ENCODE results near the gene SRPX2.

The SRPX2 gene

DNA sequence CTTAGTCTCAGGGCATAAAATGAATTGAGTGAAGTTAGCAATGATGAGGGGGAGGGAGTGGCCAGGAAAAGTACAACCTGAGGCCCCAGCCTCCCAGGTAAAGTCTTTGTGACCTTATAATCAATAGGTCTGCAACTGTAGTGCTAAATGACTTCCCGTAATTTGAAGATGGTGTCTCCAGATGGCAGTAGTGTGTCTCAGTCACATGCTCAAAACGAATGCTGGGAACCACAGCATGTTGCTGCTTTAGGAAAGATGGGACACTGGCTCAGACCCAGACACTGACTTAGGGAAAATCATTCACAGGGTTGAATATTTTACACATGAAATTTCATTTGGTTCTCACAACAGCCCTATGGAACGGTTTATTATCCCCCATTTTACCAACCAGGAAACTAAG is 10.3 kb downstream of the SRPX2 start:
- Mint-ChIP-seq H3K9me3 (peaks cover 49% of the 10 kb centered on the region), H3K27me3 (ENCODE audit: low read depth, poor library complexity) (no peaks in the 10 kb centered on the region), H3K27ac (no peak overlapping the region), H3K4me1 (peaks cover 27% of the 10 kb centered on the region), H3K36me3 (ENCODE audit: low read depth) (no peaks in the 10 kb centered on the region), H3K4me3 (no peak overlapping the region)
- no peak for DNase-seq
- TF ChIP-seq, protein P1, sequence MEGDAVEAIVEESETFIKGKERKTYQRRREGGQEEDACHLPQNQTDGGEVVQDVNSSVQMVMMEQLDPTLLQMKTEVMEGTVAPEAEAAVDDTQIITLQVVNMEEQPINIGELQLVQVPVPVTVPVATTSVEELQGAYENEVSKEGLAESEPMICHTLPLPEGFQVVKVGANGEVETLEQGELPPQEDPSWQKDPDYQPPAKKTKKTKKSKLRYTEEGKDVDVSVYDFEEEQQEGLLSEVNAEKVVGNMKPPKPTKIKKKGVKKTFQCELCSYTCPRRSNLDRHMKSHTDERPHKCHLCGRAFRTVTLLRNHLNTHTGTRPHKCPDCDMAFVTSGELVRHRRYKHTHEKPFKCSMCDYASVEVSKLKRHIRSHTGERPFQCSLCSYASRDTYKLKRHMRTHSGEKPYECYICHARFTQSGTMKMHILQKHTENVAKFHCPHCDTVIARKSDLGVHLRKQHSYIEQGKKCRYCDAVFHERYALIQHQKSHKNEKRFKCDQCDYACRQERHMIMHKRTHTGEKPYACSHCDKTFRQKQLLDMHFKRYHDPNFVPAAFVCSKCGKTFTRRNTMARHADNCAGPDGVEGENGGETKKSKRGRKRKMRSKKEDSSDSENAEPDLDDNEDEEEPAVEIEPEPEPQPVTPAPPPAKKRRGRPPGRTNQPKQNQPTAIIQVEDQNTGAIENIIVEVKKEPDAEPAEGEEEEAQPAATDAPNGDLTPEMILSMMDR (IDR thresholded peaks at IDR 0.05), result no peak

- DNase-seq, result no peak
- Mint-ChIP-seq H3K4me3 (no peak overlapping the region), H3K27ac (no peak overlapping the region), H3K27me3 (ENCODE audit: low read depth, poor library complexity) (no peaks in the 10 kb centered on the region), H3K36me3 (ENCODE audit: low read depth) (no peaks in the 10 kb centered on the region), H3K4me1 (peaks cover 21% of the 10 kb centered on the region), H3K9me3 (peaks cover 48% of the 10 kb centered on the region)
- TF ChIP-seq, protein P1 (IDR thresholded peaks at IDR 0.05), result no peak
Measured at GRCh38 chrX:100658941-100659381, 15.0 kb downstream of the SRPX2 start.

DNA sequence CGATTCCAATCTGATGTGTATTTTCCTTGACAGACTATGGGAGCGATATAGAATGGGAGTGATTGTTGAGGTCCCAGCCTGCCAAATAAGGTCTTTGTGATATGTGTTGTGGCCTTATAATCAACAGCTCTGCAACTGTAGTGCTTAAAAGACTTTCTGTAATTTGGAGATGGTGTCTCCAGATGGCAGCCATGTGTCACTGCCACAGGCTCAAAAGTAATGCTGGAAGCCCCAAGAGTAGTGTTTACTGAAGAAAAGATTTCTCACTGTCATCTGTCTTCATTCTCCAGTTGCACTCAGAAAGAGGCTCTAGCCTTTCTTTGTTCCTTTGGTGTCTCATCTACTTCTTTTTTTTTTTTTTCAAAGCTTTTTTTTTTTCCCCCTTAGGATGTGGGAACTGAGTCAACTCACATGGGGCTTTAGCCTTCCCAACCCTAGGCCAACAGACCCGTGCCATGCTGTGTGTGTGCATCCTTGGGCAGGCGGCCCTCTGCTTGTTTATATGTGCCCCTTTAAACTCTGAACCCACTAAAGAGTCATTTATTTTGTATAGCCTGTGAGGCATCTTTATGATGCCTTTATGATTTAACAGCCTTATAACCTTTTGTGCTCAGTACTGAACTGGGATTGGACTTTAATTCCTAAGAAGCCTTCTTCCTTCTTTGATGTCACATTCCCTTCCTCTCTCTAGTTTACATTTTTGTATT is 15.6 kb downstream of the SRPX2 start:
- Mint-ChIP-seq H3K9me3 (peaks cover 50% of the 10 kb centered on the region), H3K4me3 (no peak overlapping the region), H3K27ac (no peak overlapping the region), H3K27me3 (ENCODE audit: low read depth, poor library complexity) (no peaks in the 10 kb centered on the region), H3K36me3 (ENCODE audit: low read depth) (no peaks in the 10 kb centered on the region), H3K4me1 (peaks cover 16% of the 10 kb centered on the region)
- no peak for DNase-seq
- TF ChIP-seq, protein P1 (IDR thresholded peaks at IDR 0.05), result no peak

GRCh38 chrX:100662170-100662569 is 18.2 kb downstream of the SRPX2 start:
- TF ChIP-seq, protein P1 (IDR thresholded peaks at IDR 0.05), result no peak
- H3K36me3 Mint-ChIP-seq (ENCODE audit: low read depth), result no peaks in the 10 kb centered on the region
- H3K27ac Mint-ChIP-seq, result no peak overlapping the region
- H3K9me3 Mint-ChIP-seq, result peaks cover 60% of the 10 kb centered on the region
- DNase-seq, result no peak
- H3K4me1 Mint-ChIP-seq, result peaks cover 16% of the 10 kb centered on the region
- H3K27me3 Mint-ChIP-seq (ENCODE audit: low read depth, poor library complexity), result peaks cover 10% of the 10 kb centered on the region
- H3K4me3 Mint-ChIP-seq, result no peak overlapping the region

DNA sequence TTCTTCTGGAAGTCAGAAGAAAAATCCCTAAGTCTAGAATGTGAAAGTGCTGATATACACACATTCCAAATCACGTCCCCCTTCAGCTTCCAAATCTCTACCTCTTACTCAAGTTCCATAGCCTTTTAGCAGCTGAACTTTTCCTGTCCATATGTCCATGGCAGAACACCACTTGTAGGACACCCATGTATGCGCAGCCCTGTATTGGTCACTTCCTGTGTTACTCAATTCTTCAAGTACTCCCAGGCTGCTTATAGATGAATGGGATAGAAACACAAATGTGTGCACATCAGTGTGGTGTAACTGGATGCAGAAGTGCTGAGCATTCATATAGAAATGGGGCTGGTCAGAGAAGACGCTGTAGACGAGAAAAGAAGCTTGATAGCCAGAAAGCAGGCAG is 18.8 kb downstream of the SRPX2 start:
- Mint-ChIP-seq H3K27ac (no peak overlapping the region), H3K36me3 (ENCODE audit: low read depth) (no peaks in the 10 kb centered on the region), H3K4me1 (peaks cover 16% of the 10 kb centered on the region), H3K9me3 (peaks cover 61% of the 10 kb centered on the region), H3K27me3 (ENCODE audit: low read depth, poor library complexity) (peaks cover 10% of the 10 kb centered on the region), H3K4me3 (no peak overlapping the region)
- no peak for DNase-seq
- TF ChIP-seq, protein P1 (IDR thresholded peaks at IDR 0.05), result no peak

DNA sequence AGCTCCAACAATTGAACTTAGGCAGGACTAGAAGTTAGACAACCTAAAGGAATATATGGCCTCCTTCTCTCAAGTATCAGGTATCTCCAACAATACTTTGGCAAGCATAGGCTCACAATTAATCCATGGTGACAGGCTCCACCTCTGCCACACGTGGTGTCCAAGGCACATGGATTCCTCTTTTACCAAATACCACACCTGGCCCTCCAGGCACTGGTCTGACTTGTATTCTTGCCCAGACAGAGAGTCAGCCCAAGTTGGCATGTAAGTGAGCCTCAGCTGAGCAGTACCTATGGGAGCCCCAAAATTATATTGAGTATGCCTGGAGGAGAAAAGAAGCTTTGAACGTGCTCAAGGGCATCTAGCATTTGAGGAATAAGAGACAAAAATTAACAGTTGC is 19.6 kb downstream of the SRPX2 start:
- Mint-ChIP-seq H3K4me1 (peaks cover 16% of the 10 kb centered on the region), H3K9me3 (peaks cover 64% of the 10 kb centered on the region), H3K36me3 (ENCODE audit: low read depth) (no peaks in the 10 kb centered on the region), H3K27ac (no peak overlapping the region), H3K4me3 (no peak overlapping the region), H3K27me3 (ENCODE audit: low read depth, poor library complexity) (peaks cover 10% of the 10 kb centered on the region)
- no peak for DNase-seq
- TF ChIP-seq, protein P1 (IDR thresholded peaks at IDR 0.05), result no peak
